Measurements from ENCODE around the gene ITPRID1. TPM values are rescaled to one million over a fixed set of nuclear protein-coding genes. Genes with fewer than 3 reads are reported as not detected.

The ITPRID1 gene
- total RNA-seq, 1 experiment from 2014 or later: not detected

GRCh38 chr7:31652063-31652326 is 138.1 kb downstream of the ITPRID1 start:
- H3K9me3 ChIP-seq (ENCODE audit: control insufficient read depth, insufficient read depth, low read depth, low read length): no peaks in the 10 kb centered on the region
- no peaks in the 10 kb centered on the region for H3K36me3 ChIP-seq (ENCODE audit: control insufficient read depth, insufficient read depth, low read length)
- no TSS peak for BruUV-seq (replicated peaks)
- intact Hi-C loops (cut with micrococcal nuclease; ENCODE audit: unreplicated experiment) (no loop called here), in situ Hi-C loops (cut with HindIII; ENCODE audit: low pct_unique_long_range_greater_than_20kb, low sequenced_read_pairs) (no loop called here)
- no peak overlapping the region for H3K4me3 ChIP-seq (ENCODE audit: low read depth in 2 of 2, low read length in 2 of 2)
- H3K27me3 ChIP-seq (ENCODE audit: control insufficient read depth, insufficient read depth, low read length): no peaks in the 10 kb centered on the region
- no peak for ATAC-seq
- no peak for DNase-seq (ENCODE audit: low read depth, low spot score)
- no peak for TF ChIP-seq POLR2AphosphoS5 (IDR thresholded peaks at IDR 0.05; ENCODE audit: low read depth, low read length)
- ChIA-PET CTCF (no interaction called here), POLR2A (no interaction called here)
- no peak overlapping the region for H3K27ac ChIP-seq (ENCODE audit: low read length)
- no peaks in the 10 kb centered on the region for H3K4me1 ChIP-seq (ENCODE audit: control insufficient read depth, insufficient read depth, low read length)

- H3K36me3 ChIP-seq (ENCODE audit: control insufficient read depth, insufficient read depth, low read length): no peaks in the 10 kb centered on the region
- TF ChIP-seq REST (IDR thresholded peaks at IDR 0.05; ENCODE audit: insufficient read depth in 1 of 2, low read depth in 2 of 2, low read length in 1 of 2) (no peak), POLR2AphosphoS5 (IDR thresholded peaks at IDR 0.05; ENCODE audit: low read depth, low read length) (no peak), TCF7L2 (IDR thresholded peaks at IDR 0.05; ENCODE audit: low read depth, low read length) (no peak), CTCF (IDR thresholded peaks at IDR 0.05) (no peak), SIN3A (IDR thresholded peaks at IDR 0.05; ENCODE audit: borderline replicate concordance, insufficient read depth, low read depth, low read length) (no peak)
- in situ Hi-C loops (cut with HindIII; ENCODE audit: low pct_unique_long_range_greater_than_20kb, low sequenced_read_pairs) (no loop called here), intact Hi-C loops (cut with micrococcal nuclease; ENCODE audit: unreplicated experiment) (no loop called here)
- DNase-seq (ENCODE audit: low read depth, low spot score) (no peak), ATAC-seq (0 out of 2 replicates have a peak, but pooled peaks have one; percentile 65)
- no peak overlapping the region for H3K4me3 ChIP-seq (ENCODE audit: low read depth in 2 of 2, low read length in 2 of 2)
- ChIA-PET POLR2A (no interaction called here), CTCF (no interaction called here)
- no peak overlapping the region for H3K27ac ChIP-seq (ENCODE audit: low read length)
- H3K27me3 ChIP-seq (ENCODE audit: control insufficient read depth, insufficient read depth, low read length): no peaks in the 10 kb centered on the region
- no peaks in the 10 kb centered on the region for H3K9me3 ChIP-seq (ENCODE audit: control insufficient read depth, insufficient read depth, low read depth, low read length)
- no TSS peak for BruUV-seq (replicated peaks)
- H3K4me1 ChIP-seq (ENCODE audit: control insufficient read depth, insufficient read depth, low read length): no peaks in the 10 kb centered on the region
These were observed 149.2 kb downstream of the ITPRID1 start for GRCh38 chr7:31663072-31663471.

- Histone ChIP-seq H3K4me1 (ENCODE audit: control insufficient read depth, insufficient read depth, low read length) (no peaks in the 10 kb centered on the region), H3K9me3 (ENCODE audit: control insufficient read depth, insufficient read depth, low read depth, low read length) (no peaks in the 10 kb centered on the region), H3K27me3 (ENCODE audit: control insufficient read depth, insufficient read depth, low read length) (no peaks in the 10 kb centered on the region), H3K36me3 (ENCODE audit: control insufficient read depth, insufficient read depth, low read length) (no peaks in the 10 kb centered on the region), H3K4me3 (ENCODE audit: low read depth in 2 of 2, low read length in 2 of 2) (no peak overlapping the region), H3K27ac (ENCODE audit: low read length) (no peak overlapping the region)
- in situ Hi-C loops (cut with HindIII; ENCODE audit: low pct_unique_long_range_greater_than_20kb, low sequenced_read_pairs): no loop called here
- no TSS peak for BruUV-seq (replicated peaks)
- ChIA-PET CTCF (no interaction called here), POLR2A (no interaction called here)
- ATAC-seq (no peak), DNase-seq (ENCODE audit: low read depth, low spot score) (no peak)
- intact Hi-C loops (cut with micrococcal nuclease; ENCODE audit: unreplicated experiment): no loop called here
- TF ChIP-seq POLR2AphosphoS5 (IDR thresholded peaks at IDR 0.05; ENCODE audit: low read depth, low read length) (no peak), REST (IDR thresholded peaks at IDR 0.05; ENCODE audit: insufficient read depth in 1 of 2, low read depth in 2 of 2, low read length in 1 of 2) (no peak), SIN3A (IDR thresholded peaks at IDR 0.05; ENCODE audit: borderline replicate concordance, insufficient read depth, low read depth, low read length) (no peak), TCF7L2 (IDR thresholded peaks at IDR 0.05; ENCODE audit: low read depth, low read length) (no peak)
These were observed 151.0 kb downstream of the ITPRID1 start for GRCh38 chr7:31664890-31665289.
